ENCODE data around the gene RTL10.

Gene RTL10

DNA sequence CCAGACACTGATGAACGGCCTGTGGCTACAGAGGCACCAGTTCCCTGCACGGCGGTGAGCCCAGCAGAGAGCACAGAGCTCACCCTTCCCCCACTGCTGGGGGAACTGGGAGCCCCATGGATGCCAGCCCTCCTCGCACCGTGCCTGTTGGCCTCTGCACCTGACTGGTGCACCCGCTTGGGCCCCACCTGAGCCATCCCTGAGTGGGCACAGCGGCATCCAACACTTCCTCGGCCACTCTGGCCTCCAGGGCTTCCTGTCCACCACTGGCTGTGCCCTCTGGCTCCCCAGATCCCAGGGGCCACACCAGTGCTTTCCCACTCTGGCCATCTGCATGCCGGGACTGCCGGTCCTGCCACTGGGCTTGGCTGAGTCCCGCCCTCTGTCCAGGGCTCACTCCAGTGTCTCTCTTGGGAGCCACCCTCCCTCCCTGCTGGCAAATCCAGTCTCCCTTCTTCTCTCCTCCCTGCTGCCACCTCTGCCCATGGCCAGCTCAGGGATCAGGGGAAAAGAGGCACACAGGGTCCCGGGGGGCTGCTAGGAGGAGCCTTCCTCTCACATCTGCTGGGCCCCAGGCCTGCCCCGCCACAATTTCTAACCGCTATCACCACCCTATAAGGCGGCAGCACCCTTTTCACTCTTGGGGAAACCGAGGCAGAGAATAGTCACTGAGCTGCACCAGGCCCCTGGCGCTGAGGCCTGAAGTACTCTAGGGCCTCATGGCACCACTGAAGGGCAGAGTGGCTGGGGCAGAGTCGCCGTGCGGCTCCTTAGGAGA, 33.0 kb downstream of the RTL10 start:
- DNase-seq, result no peak

DNA sequence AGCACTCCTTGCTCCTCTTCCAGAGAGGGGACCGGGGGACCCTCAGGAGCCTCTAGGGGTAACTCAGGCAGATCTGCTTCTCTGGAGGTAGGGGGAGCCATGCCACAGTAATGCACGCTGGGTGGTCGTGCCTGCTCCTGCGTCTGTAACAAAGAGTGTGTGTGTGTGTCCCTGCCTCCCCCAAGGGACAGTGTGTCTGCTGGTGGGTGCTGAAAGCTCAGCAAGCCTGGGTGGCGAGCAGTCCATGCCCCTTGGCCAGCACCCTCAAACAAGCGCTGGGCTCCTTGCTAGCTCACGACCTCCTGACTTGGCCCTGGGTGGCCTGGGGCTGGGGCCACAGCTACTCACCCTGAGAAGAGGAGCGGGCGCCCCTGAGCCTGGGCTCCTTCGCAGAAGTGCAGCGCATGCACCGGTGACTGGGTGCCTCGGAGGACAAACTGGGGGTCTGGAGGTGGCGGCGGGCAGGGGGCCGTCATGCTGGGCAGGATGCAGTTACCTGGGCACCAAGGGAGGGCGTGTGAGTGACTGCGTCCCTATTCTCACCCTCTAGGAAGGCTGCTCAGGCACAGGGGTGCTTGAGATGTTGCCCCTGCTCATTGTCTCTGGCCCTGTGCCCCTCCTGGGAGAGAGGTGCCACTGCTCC, 33.7 kb downstream of the RTL10 start:
- no peak for DNase-seq

DNA sequence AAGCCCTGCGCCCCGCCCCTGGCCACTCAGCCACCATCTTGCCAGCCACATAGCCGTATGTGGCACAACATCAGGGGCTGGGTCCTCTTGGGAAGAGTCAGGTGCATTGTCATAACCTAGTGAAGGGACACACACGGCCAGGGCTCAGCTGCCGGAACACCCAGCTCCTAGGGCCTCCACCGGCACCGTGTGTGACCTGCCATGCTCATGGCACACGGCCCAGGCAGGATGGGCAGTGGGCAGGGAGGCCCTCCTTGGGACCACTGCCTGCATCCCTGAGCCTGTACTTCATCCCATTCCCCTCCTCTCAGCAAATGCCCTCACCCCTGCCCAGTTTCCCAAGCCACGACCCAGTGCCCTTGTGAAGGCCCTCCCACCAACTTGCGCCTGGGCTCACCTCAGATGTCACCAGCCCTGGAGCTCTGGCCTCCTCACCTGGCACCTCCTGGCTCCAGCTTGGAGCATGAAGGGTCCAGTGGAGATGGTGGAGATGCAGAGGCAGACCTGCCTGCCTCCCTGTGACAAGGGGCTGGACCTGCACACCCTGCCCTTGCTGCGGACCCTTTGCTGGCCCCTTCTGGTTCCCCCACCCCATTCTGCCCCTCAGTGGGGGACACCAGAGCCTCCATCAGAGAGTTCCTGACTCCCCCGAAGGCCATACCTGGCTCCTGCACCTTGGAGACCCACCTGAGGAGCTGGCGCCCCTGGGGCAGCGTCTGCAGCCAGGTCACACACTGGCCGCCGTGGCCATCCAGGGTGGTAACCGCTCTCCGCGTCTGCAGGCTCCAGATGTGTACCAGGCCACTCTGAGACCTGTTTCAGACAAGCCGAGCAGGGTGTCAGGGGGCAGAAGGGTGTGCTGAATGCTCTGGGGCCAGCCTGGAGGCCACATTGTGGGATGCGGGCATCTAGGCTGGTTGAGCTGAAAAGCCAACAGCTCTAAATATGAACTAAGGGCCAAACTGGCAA, 34.5 kb downstream of the RTL10 start:
- no peak for DNase-seq

DNA sequence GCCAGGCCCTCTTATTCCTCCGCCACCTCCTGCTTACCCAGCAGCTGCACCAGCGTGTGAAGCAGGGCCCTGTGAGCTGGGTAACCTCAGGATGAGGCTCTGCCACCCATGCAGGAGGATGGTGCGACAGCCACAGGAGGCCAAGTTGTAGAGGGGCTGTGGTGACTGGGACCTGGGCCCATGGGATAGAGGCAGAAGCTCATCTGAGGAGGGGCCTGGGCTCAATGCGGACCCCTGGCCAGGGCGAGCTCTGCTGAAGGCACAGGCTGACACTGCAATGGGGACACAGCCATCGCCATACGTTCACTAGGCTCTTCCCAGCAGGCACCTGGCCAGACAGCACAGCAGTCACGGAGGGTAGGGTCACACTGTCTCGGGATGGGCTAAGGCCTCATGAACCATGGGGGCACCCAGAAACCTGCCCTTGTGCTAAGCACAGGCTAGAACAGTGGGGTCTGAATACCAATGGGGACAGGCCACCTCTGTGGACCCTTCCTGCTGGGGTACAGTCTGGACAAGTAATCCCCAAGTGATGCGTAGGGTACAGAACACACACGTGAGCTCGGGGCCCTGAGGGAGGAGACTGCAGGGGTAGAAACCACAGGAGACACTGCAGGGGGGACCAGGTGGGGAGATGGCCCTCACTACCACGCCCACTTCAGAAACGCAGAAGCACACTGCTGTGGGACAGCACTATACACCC, 35.3 kb downstream of the RTL10 start:
- DNase-seq, result no peak

DNA sequence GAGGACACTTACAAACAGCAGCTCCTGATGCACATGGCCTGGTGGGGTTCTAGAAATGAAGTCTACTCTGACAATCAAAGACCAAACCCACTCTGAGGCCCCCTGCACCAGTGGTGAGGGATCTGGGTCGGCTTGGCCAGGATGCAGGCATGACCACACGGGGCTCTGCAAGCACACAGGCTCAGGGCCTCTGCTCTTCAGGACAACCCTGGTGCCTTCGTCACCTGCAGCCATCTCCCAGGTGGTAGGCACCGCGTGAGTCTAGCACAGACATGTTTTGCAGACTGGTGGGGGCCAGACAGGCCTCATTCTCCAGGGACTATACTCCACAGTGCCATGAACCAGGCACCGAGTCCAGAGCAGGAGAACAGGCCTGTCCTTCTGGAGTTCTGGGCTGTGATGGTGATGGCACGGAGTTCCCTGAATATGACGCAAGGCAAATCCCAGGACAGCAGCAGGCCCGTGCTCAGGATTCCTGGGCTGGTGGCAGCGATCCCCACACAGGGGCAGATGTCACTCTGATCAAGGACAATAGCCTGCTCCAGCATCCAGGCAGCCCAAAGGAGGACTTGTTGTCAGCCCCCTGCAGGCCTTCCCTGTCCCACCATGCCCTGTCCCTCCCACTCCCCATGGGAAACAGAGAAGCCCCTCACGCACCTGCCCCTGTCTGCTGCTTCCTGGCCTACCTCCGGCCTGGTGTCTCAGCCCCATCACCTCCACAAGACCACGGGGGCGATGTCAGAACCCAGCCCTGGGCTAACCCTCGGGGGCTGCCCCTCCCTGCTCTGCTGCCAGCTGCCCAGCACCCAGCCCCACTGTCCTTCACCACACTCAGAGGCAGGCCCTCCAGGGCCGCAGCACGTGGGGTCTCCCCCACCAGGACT, 36.1 kb downstream of the RTL10 start:
- no peak for DNase-seq

DNA sequence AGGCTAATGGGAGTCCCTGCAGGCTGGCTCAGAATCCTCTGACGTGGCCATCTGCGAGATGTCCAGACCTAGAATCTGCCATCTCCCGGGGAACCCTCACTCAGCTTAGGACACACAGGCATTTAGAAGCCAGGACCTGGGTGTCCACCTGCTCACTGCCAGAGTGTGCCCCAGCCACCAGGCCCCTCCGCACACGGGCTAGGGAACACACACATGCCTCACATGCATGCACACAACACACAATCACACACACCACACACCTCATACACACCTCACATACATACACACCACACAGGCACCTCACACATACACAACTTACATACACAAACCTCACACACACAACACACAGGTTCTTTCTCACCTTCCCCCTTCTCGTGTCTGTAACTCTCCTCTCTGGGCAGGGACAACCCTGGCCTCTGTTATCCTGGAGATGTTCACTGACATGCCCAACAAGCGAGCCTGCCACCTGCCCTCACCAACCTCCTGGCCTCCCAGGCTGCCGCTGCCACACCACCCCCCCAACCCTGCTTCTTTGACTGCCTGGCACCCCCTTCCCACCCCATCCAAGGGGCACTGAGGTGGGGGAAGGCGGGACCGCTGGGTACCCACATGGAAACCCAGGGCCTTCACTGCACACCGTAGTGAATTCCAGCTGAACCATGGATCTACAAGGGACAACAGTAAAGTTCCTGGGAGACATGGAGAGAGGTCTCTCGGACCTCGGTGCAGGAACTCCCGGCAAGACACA, 38.1 kb downstream of the RTL10 start:
- no peak for DNase-seq

DNA sequence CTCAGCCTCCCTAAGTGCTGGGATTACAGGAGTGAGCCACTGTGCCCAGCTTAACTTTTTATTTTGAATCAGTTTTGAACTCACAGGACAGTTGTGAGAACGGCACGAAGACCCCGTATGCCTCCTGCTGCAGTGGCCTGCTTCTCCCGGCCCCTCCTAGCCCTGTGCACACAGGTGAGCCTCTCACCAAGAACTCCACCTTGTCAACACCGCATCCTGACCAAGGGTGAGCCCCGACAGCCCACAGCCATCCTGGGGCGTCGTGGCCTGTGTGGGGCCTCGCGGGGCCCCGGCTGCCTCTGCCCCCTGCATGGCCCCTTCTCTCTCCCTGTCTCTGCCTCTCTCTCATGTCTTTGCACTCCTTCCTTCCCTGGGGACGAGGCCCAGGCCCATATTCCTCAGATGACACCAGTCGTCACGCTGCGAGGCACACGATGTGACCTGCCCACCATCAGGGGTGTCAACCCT, 38.8 kb downstream of the RTL10 start:
- DNase-seq, result no peak

DNA sequence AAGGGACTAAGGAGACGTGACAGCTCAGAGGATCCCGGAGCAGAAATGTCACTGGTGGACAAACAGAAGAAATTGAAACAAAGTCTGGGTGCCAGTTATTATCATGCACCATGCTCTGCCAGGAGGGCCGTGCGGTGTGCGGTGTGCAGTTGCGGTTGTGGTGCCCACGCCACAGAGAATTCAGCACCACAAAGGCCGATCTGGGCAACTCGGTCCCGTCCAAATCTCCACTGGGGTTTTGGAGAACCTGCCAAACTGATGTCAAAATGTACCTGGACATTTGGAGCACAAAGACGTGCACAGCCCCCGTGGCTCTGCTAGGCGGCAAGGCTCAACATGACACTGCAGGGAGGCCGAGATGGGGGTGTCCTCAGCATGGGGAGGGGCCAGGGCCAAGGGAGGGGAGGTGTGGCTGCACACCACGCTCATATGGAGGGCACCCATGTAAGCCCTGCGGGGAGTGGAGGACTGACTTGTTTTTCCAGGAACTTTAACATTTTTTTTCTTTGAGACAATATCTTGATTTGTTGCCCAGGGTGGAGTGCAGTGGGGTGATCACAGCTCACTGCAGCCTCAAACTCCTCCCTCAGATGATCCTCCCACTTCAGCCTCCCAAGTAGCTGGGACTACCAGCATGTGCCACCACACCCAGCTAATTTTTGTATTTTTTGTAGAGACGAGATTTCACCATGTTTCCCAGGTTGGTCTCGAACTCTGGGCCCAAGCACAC, 39.4 kb downstream of the RTL10 start:
- DNase-seq, result no peak

DNA sequence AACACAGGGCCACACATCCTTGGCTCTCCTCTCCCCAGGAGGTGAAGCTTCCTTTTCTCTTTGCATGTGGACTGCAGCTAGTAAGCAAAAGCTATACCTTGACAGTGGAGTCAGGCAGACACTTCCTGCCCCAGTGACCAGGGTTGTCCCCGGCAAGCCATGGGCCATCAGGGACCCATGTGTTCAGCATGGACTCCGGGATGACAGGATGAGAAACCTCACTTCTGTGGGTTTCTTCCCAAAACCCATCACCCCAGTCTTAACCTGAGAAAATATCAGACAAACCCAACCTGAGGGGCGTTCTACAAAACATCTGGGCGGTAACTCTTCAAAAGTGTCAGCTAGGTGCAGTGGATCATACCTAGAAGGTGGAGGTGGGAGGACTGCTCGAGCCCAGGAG, 40.2 kb downstream of the RTL10 start:
- DNase-seq, result no peak

DNA sequence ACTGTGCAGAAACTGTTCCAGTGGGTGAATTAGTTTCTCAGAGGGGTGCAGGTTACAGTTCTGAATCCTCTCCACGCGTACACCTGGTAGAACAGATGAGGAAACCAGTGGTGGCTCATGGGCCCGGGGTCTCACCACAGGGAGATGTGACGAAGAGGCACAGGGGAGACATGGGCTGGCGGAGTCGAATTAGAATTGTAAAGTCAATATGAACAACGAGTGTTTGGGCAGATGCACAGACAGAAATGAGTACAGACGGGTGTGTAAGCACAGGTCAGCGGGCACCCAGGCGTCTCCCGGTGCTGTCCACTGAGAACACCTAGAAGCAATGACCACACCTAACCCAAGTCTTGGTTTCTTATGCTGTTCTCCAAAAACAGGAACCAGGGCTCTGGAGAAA, 41.8 kb downstream of the RTL10 start:
- DNase-seq, result no peak

DNA sequence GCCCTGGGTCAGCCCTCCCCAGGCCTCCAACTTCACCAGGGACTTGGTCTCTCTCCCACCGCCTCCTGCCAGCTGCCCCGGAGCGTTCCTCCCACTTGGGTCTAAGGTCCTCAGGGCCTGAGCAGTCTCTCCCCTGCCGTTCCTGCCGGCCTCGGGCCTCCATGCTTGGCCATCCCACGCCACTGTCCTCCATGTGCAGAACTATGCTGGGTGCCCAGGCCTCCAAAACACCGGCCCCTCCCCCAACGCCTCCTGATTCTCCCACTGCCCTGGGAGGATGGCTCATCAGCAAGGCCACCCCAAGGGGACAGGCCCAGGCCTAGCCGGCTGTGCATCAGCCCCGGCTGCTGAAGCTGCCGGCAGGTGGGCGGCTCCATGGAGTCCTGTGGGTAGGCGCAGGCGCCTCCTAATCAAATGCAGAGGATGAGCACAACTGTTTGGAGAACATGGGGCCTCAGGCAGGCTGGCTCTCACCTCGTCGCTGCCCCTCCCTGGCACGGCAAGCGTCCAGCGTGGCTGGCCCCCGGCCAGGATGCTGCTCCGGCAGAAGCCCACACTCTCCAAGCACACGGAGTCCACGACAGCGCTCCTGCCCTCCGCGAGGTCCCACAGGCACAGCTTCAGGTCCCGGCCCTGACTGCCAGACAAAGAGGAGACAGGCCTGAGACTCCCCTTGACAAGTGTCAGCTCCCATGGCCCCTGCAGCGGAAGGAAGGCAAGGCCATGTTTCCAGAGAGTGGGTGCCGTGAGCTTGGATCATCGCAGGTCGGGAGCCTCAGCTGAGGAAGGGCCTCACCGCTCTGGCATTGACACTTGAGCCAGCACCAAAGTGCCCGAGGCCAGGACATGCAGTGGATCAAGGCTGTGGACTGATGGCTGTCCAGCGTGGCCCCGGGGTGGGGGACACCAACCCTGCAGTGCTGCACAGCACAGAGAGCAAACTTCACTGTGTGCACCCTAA, 42.6 kb downstream of the RTL10 start:
- DNase-seq, result no peak

DNA sequence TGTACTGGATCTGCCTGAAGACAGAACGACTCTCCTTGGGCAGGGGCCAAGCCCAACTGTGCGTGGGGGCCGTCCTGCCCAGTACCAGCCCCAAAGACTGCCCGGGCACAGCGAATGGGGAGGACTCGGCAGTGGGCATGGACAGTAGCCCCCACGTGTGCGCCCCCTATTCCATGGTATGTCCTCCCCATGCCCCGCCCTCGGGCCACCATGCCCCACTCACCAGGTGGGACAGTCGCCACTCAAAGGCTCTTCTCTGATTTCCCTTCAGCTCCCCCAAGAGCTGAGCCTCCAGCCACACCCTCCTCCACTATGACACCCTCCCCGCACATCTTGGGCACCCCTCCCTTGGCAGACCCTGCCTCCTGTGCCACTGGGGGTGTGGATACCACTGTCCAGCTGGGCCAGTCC, 43.5 kb downstream of the RTL10 start:
- no peak for DNase-seq

DNA sequence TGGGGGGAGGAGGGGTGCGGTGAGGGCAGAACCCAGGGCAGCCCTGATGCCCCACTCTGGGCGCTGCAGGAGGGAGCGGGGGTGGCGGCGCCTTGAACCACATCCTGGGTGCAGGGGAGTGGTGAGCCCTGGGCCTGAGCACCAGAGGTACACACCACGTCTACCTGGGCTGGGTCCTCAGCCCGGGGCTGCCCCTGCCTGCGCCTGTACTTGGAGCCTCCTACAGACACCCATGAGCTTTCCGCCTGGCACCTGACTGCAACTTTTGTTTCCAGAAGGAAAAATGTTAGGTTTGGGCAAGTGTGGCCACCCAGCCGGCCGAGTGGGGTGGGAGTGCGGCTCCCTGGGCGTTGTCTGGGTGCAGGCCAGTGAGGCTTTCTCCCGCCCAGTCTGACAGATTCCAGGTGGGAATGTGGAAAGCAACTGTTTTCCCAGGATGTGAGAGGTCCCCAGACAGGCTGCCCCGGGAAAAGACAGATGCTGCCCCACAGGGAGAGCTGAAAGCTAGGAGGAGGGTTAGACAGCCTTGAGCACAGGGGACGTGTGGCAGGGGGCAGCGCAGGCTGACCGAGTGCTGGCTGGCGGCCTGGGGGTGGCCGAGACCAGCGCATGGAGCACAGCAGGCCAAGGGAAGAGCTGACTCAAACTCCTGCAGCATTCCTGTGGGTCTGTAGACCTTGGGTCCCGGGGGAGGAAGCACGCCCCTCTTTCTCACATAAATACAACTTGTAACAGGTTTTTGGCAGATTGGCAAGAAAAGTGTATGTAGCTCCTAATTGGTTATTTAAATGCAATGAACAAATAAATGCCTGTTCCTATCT, 44.1 kb downstream of the RTL10 start:
- no peak for DNase-seq

DNA sequence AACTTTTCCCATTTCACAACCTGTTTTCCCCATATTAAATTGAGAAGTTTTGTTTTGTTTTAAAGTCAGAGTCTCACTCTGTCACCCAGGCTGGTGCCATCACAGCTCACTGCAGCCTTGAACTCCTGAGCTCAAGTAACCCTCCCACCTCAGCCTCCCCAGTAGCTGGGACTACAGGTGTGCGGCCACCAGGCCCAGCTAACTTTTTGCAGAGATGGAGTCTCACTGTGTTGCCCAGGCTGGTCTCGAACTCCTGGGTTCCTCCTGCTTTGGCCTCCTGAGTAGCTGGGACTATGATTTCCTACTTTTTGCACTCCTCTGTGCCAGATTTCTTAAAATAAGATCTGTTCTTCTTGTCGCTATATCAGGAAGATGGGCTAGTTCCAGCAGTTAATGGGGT, 44.9 kb downstream of the RTL10 start:
- no peak for DNase-seq

DNA sequence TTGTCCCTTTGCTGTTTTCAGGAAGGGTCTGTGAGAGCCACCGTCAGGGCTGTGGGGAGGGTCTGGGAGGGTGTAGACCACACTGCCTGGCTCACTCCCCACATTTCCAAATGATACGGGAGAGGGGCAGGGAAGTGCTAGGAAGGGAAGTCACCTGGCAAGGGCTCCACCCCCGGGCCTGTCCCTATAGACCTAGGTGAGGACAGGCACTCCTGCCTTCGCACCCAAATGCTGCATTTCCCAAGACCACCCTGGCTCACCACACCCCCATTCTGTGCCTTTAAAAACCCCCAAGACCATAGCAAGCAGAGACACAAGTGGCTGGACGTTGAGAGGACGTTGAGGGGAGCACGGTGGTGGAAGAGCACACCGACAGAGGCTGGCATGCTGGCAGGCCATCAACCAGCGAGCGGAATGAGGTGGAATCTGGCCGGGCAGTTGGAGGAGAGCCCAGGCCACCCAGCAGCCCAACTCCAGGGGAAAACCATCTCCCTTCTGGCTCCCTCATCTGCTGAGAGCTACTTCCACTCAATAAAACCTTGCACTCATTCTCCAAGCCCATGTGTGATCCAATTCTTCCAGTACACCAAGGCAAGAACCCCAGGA, 45.7 kb downstream of the RTL10 start:
- no peak for DNase-seq

DNA sequence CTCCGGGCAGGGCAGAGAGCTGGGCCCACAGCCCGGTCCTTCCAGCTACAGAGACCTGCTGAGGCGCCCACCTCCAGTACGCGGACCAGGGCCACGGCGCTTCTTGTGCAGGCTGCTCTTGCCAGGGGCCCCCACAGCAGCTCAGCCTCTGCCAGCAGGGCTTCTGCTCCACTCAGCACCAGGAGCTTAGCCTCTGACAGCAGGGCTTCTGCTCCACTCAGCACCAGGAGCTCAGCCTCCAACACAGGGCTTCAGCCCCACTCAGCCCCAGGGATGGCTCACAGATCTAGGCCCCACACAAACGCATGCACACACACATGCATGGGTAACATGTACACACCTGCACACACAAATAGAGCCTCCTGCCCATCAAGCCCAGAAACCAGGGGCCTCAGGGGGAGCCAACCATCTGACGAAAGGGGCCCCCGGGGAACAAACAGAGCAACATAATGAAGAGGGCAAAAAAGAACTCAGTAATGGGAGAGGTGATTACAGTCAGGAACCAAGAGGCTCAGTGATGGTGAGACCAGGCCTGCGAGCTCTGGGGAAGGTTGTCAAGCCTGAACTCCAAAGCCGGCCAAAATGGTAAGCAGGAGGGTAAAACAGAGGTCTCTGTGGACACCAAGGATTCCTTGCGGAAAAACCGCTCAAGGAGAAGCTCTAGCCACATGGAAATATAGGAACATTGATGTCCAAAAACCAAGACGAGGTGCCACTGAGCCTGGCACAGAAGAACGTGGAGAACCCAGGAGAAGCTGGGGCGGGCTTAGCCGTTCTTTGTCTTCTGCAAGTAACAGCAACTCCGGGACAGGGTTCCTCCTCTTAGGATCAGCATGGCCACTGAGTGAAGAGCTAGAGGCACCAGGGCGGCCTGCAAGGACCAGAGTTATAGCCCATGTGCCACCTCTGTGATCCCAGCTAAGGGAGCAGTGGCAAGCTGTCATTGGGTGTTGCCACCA, 46.5 kb downstream of the RTL10 start:
- DNase-seq, result no peak

Measured in SW 1271 (cell line).